ENCODE data around the gene ZNF662.

GRCh38 chr3:42934111-42934510, 28.2 kb downstream of the ZNF662 start:
- TF ChIP-seq CTCF (IDR thresholded peaks at IDR 0.05) (no peak), POLR2A (IDR thresholded peaks at IDR 0.05) (no peak)

All from testis (tissue), 2 donors.